ENCODE measurements around the gene ZNF491.
"Not testable (repeated sequence)": the region's sequence is repeated elsewhere in the genome, so short reads cannot be mapped to it uniquely, and the experiment has no call there.

Gene ZNF491

GRCh38 chr19:11807099-11807380 is 8.7 kb downstream of the ZNF491 start:
- no peak for DNase-seq

- DNase-seq, result no peak
These were observed 15.3 kb downstream of the ZNF491 start for GRCh38 chr19:11813703-11814028.

GRCh38 chr19:11814029-11814699 is 15.8 kb downstream of the ZNF491 start, which contains the start of gene ZNF440:
ZNF440 (plus strand) TSS chr19:11814273; CDS start chr19:11814448, 175 bp downstream.
- peak; percentile 79 for DNase-seq

GRCh38 chr19:11814700-11815035 is 16.3 kb downstream of the ZNF491 start:
- no peak for DNase-seq

GRCh38 chr19:11821474-11822109 is 23.3 kb downstream of the ZNF491 start:
- DNase-seq, result no peak

GRCh38 chr19:11828957-11829876 is 30.9 kb downstream of the ZNF491 start:
- not testable (repeated sequence) for DNase-seq

- DNase-seq, result no peak
These were observed 34.1 kb downstream of the ZNF491 start for GRCh38 chr19:11832253-11832912.

- DNase-seq, result no peak
These were observed 35.2 kb downstream of the ZNF491 start for GRCh38 chr19:11833541-11833940.

- not testable (repeated sequence) for DNase-seq
These were observed 37.3 kb downstream of the ZNF491 start for GRCh38 chr19:11835626-11836066.

GRCh38 chr19:11843722-11844121 is 45.4 kb downstream of the ZNF491 start:
- no peak for DNase-seq

GRCh38 chr19:11847615-11848014 is 49.3 kb downstream of the ZNF491 start:
- not testable (repeated sequence) for DNase-seq

GRCh38 chr19:11848200-11848593 is 49.9 kb downstream of the ZNF491 start:
- DNase-seq, result no peak

GRCh38 chr19:11848594-11849469 is 50.5 kb downstream of the ZNF491 start, which contains the start of gene ZNF439:
ZNF439 (plus strand) TSS chr19:11848726; CDS start chr19:11848868, 142 bp downstream.
- peak; percentile 89 for DNase-seq

GRCh38 chr19:11850289-11850688 is 52.0 kb downstream of the ZNF491 start:
- not testable (repeated sequence) for DNase-seq

GRCh38 chr19:11853358-11853757 is 55.0 kb downstream of the ZNF491 start:
- DNase-seq, result no peak

GRCh38 chr19:11856596-11857250 is 58.4 kb downstream of the ZNF491 start:
- DNase-seq, result no peak
